ENCODE data around the gene SMOC2. TPM values are rescaled to one million over a fixed set of nuclear protein-coding genes. Genes with fewer than 3 reads are reported as not detected.
"Not testable (repeated sequence)": the region's sequence is repeated elsewhere in the genome, so short reads cannot be mapped to it uniquely, and the experiment has no call there.

Gene SMOC2
- total RNA-seq, 4 donors from 2014 or later: 10.7 to 14.9 (median 13.7) TPM

DNA sequence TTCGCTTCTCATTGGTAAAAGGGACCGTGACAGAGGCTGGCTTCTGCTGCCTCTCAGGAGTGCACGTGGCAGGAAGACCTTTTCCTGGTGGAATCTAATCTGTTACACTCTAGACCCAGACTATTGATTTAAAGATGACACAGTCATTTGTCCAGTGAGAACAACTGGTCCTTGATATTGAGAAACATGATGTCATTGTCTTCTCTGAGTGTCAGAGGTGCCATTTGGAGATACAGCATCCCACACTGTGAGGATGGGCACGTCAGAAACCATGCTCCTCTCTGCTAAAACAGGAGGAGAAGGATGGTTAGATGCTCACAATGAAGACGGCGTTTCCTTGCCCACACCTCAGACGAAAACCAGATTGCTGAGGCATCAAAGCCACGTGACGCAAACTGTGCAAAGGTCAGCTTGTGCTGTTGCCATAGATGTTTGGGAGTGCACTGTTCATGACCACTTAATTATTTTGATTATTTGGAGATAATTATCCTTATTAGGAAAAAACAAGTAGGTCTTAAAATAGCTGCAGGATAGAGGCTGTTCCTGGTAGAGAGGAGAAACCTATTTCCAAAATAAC, 169.0 kb downstream of the SMOC2 start:
- DNase-seq: peak in 1 of 3 donors; percentile 62
- Histone ChIP-seq H3K4me1 (no peaks in the 10 kb centered on the region), H3K36me3 (no peaks in the 10 kb centered on the region), H3K27me3 (no peaks in the 10 kb centered on the region), H3K4me3 (no peak overlapping the region), H3K27ac (no peak overlapping the region), H3K9me3 (no peaks in the 10 kb centered on the region)
- TF ChIP-seq POLR2A (IDR thresholded peaks at IDR 0.05): no peak
- TF ChIP-seq, protein P1, sequence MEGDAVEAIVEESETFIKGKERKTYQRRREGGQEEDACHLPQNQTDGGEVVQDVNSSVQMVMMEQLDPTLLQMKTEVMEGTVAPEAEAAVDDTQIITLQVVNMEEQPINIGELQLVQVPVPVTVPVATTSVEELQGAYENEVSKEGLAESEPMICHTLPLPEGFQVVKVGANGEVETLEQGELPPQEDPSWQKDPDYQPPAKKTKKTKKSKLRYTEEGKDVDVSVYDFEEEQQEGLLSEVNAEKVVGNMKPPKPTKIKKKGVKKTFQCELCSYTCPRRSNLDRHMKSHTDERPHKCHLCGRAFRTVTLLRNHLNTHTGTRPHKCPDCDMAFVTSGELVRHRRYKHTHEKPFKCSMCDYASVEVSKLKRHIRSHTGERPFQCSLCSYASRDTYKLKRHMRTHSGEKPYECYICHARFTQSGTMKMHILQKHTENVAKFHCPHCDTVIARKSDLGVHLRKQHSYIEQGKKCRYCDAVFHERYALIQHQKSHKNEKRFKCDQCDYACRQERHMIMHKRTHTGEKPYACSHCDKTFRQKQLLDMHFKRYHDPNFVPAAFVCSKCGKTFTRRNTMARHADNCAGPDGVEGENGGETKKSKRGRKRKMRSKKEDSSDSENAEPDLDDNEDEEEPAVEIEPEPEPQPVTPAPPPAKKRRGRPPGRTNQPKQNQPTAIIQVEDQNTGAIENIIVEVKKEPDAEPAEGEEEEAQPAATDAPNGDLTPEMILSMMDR (IDR thresholded peaks at IDR 0.05): no peak

DNA sequence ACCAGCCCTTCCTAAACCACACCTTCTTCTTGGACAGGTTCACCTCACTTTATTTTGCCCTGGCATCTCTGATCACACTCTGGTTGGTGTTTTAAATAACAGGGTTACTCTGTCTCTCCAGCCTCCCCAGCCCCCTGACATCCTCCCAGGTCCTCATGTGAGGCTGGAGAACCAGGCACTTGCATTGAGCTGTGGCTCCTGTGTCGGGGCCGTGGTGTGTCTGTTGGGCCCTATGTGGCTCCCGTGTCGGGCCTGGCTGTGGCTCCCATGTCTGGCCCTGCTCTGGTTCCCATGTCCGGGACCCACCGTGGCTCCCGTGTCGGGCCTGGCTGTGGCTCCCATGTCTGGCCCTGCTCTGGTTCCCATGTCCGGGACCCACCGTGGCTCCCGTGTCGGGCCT, 170.0 kb downstream of the SMOC2 start:
- H3K9me3 ChIP-seq, H3K4me3 ChIP-seq, H3K36me3 ChIP-seq, H3K4me1 ChIP-seq, H3K27me3 ChIP-seq, H3K27ac ChIP-seq, DNase-seq: not testable (repeated sequence)

DNA sequence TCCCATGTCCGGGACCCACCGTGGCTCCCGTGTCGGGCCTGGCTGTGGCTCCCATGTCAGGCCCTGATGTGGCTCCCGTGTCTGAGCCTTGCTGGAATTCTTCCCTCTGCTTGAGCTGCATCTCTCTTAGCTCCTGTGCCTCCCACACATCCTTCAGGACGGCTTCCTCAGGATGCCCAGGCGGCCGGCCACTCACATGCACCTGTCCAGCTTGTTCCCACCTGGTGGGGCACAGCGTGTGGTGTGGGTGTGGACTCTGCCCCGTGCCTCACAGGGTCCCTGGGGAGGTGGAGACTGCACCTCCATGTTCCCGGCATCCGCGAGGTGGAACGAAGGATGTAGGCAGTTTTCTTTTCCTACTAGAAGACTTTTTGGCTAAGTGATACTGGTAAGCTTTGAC, 170.7 kb downstream of the SMOC2 start:
- H3K4me1 ChIP-seq: no peaks in the 10 kb centered on the region
- no peak for DNase-seq
- H3K27me3 ChIP-seq: no peaks in the 10 kb centered on the region
- H3K36me3 ChIP-seq: no peaks in the 10 kb centered on the region
- no peak overlapping the region for H3K27ac ChIP-seq
- TF ChIP-seq POLR2A (IDR thresholded peaks at IDR 0.05): no peak
- TF ChIP-seq, protein P1 (IDR thresholded peaks at IDR 0.05): no peak
- H3K4me3 ChIP-seq: no peak overlapping the region
- no peaks in the 10 kb centered on the region for H3K9me3 ChIP-seq

DNA sequence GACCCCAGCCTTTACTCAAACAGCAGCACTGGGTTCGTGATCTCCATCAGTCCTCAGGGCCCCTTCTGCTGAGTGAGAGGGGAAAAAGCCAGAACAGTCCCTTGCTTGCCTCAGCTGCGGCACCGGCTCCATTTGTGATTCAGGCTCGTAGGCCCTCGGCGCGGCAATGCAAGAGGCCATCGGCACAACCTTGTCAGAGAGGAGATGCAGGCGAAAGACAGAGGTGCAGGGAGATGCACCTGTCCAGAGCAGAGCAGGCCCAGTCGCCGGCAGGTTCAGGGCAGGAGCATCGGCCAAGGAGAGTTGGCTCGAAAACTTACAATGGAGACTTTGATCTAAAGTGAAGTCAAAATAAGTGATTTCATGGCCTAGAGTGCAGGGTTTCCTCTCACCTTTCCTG, 171.6 kb downstream of the SMOC2 start:
- no peak for TF ChIP-seq POLR2A (IDR thresholded peaks at IDR 0.05)
- TF ChIP-seq, protein P1 (IDR thresholded peaks at IDR 0.05): no peak
- H3K9me3 ChIP-seq: no peaks in the 10 kb centered on the region
- no peaks in the 10 kb centered on the region for H3K36me3 ChIP-seq
- no peak for DNase-seq
- H3K4me1 ChIP-seq: no peaks in the 10 kb centered on the region
- no peak overlapping the region for H3K4me3 ChIP-seq
- no peak overlapping the region for H3K27ac ChIP-seq
- no peaks in the 10 kb centered on the region for H3K27me3 ChIP-seq

DNA sequence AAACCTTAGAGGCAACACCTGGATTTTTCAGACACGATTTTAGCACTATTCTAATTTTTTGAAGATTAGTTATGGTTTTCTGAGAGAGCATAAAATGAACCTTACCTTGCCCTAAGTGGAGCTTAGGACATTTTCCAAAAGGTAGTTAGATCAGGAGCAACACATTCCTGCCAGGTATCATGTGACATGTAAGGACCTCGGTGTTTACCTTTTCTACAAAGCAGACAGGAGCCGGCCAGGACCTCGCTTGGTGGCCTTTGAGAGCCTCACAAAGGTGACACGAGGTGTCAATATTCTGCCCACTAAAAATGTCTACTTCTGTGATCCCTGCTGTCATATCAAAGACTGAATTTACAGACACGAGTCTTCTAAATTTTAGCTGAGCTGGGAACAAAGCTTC, 174.9 kb downstream of the SMOC2 start:
- Histone ChIP-seq H3K9me3 (no peaks in the 10 kb centered on the region), H3K27ac (no peak overlapping the region), H3K36me3 (no peaks in the 10 kb centered on the region), H3K4me1 (no peaks in the 10 kb centered on the region), H3K27me3 (no peaks in the 10 kb centered on the region), H3K4me3 (no peak overlapping the region)
- no peak for TF ChIP-seq POLR2A (IDR thresholded peaks at IDR 0.05)
- TF ChIP-seq, protein P1 (IDR thresholded peaks at IDR 0.05): no peak
- DNase-seq: no peak

DNA sequence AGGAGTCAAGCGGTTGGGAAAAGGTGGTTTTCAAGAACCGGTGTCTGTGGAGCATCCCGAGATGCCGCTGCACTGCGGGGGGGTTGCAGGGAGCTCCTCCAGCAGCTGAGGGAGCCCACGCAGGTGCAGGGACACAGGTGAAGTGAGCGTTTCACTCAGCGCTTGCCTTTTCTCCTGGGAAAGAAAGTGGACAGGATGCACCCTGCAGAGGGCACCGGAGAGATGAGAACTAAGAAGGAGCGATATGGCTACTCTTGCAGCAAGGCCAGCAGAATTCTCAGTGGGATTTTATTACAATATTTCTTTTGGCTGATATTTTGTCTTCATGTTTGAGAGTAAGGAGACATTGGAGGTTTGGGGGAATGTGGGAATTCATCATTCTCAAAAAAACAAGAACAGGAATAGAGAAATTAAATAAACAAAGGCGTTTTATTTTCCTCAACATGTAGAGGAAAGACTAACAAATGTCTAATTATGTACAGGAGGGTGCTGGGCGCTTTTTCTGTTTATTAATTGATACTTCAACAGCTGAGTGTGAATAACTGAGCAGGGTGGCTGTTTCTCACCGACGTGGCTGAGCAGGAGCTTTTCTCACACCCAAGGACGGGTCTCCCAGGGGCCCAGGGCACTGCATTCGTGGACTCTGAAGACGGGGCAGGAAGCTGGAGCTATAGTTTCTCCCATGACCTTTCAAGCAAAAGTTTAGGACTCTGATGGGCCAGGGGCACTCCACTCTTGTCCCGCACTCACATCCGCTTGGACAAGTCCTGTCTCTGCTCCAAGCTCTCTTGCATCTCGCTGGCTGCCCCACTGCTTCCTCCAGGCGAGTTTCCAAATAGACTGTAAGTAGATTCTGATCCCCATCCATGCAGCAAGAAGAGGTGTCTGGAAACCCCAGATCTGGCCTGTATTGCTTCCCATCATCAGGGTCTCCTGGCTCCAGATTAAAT, 176.1 kb downstream of the SMOC2 start:
- Histone ChIP-seq H3K27ac (no peak overlapping the region), H3K9me3 (no peaks in the 10 kb centered on the region), H3K4me1 (no peaks in the 10 kb centered on the region), H3K36me3 (no peaks in the 10 kb centered on the region), H3K4me3 (no peak overlapping the region), H3K27me3 (no peaks in the 10 kb centered on the region)
- no peak for TF ChIP-seq POLR2A (IDR thresholded peaks at IDR 0.05)
- TF ChIP-seq, protein P1 (IDR thresholded peaks at IDR 0.05): peak in 1 of 6 experiments; percentile 14
- DNase-seq: no peak

All from Peyer's patch (tissue), 4 donors.